IPS-11a (cell line): ENCODE measurements around the gene MTG2.
"Not testable (repeated sequence)": the region's sequence is repeated elsewhere in the genome, so short reads cannot be mapped to it uniquely, and the experiment has no call there.

ENCODE experiments used
- H3K4me3 ChIP-seq: one replicate; pipeline ENCODE4 v1.5.1; 2013; ENCODE audit warnings: low read depth, low read length, control low read depth

Gene MTG2

GRCh38 chr20:62143957-62144825, 38.6 kb upstream of the MTG2 start:
- peak overlapping the region; percentile 75 for H3K4me3 ChIP-seq

GRCh38 chr20:62145688-62146018, 37.2 kb upstream of the MTG2 start:
- H3K4me3 ChIP-seq: no peak overlapping the region

GRCh38 chr20:62146019-62146755, 36.6 kb upstream of the MTG2 start:
- no peak overlapping the region for H3K4me3 ChIP-seq

GRCh38 chr20:62147125-62147524, 35.7 kb upstream of the MTG2 start:
- no peak overlapping the region for H3K4me3 ChIP-seq

GRCh38 chr20:62147528-62147927, 35.3 kb upstream of the MTG2 start:
- no peak overlapping the region for H3K4me3 ChIP-seq

GRCh38 chr20:62148383-62148782, 34.4 kb upstream of the MTG2 start:
- H3K4me3 ChIP-seq: not testable (repeated sequence)

GRCh38 chr20:62148908-62149314, 33.9 kb upstream of the MTG2 start:
- H3K4me3 ChIP-seq: no peak overlapping the region

GRCh38 chr20:62149532-62150309, 33.1 kb upstream of the MTG2 start:
- no peak overlapping the region for H3K4me3 ChIP-seq

- no peak overlapping the region for H3K4me3 ChIP-seq
These were observed 32.6 kb upstream of the MTG2 start for GRCh38 chr20:62150310-62150575.

GRCh38 chr20:62151225-62151624, 31.6 kb upstream of the MTG2 start:
- H3K4me3 ChIP-seq: no peak overlapping the region

GRCh38 chr20:62151835-62152364, 30.9 kb upstream of the MTG2 start:
- H3K4me3 ChIP-seq: no peak overlapping the region

- H3K4me3 ChIP-seq: no peak overlapping the region
These were observed 27.2 kb upstream of the MTG2 start for GRCh38 chr20:62155428-62156253.

GRCh38 chr20:62156254-62156556, 26.6 kb upstream of the MTG2 start:
- no peak overlapping the region for H3K4me3 ChIP-seq

GRCh38 chr20:62156592-62157386, 26.0 kb upstream of the MTG2 start:
- H3K4me3 ChIP-seq: no peak overlapping the region

GRCh38 chr20:62157387-62158087, 25.3 kb upstream of the MTG2 start:
- no peak overlapping the region for H3K4me3 ChIP-seq

- H3K4me3 ChIP-seq: no peak overlapping the region
These were observed 24.8 kb upstream of the MTG2 start for GRCh38 chr20:62158088-62158400.

GRCh38 chr20:62158541-62158940, 24.3 kb upstream of the MTG2 start:
- H3K4me3 ChIP-seq: no peak overlapping the region

GRCh38 chr20:62159052-62159451, 23.8 kb upstream of the MTG2 start:
- no peak overlapping the region for H3K4me3 ChIP-seq

GRCh38 chr20:62159839-62160238, 23.0 kb upstream of the MTG2 start:
- no peak overlapping the region for H3K4me3 ChIP-seq

- H3K4me3 ChIP-seq: no peak overlapping the region
These were observed 22.6 kb upstream of the MTG2 start for GRCh38 chr20:62160253-62160652.
